GM13977 (cell line): ENCODE data around the gene ABCC3.
A peak's percentile ranks its signal among the peaks of the same experiment; 100 is the strongest.

ENCODE experiments used
- DNase-seq: peaks from one replicate; pipeline ENCODE4 v3.0.0; 2012; ENCODE audit warnings: low spot score
- in situ Hi-C: fragments of 300-500 bp; cut with MboI; formaldehyde crosslinking; loops from one replicate; pipeline ENCODE4 v1.12.0; 2022; ENCODE audit warnings: low sequenced_read_pairs, low pct_unique_long_range_greater_than_20kb, mixed read lengths, inconsistent platforms; ENCODE audit not compliant: unreplicated experiment
- TF ChIP-seq, protein P1 (sequence below): IDR thresholded peaks from 2 replicates; pipeline ENCODE4 v1.5.1; 2012; ENCODE audit warnings: mild to moderate bottlenecking, control low read depth; ENCODE audit not compliant: insufficient read depth; ENCODE audit errors: extremely low read depth, missing control alignments

ABCC3 gene

GRCh38 chr17:50626037-50626574, 8.6 kb upstream of the ABCC3 start:
- peak; percentile 79 for DNase-seq
- TF ChIP-seq, protein P1, sequence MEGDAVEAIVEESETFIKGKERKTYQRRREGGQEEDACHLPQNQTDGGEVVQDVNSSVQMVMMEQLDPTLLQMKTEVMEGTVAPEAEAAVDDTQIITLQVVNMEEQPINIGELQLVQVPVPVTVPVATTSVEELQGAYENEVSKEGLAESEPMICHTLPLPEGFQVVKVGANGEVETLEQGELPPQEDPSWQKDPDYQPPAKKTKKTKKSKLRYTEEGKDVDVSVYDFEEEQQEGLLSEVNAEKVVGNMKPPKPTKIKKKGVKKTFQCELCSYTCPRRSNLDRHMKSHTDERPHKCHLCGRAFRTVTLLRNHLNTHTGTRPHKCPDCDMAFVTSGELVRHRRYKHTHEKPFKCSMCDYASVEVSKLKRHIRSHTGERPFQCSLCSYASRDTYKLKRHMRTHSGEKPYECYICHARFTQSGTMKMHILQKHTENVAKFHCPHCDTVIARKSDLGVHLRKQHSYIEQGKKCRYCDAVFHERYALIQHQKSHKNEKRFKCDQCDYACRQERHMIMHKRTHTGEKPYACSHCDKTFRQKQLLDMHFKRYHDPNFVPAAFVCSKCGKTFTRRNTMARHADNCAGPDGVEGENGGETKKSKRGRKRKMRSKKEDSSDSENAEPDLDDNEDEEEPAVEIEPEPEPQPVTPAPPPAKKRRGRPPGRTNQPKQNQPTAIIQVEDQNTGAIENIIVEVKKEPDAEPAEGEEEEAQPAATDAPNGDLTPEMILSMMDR: peak; percentile 76
- in situ Hi-C loops: no loop called here

DNA sequence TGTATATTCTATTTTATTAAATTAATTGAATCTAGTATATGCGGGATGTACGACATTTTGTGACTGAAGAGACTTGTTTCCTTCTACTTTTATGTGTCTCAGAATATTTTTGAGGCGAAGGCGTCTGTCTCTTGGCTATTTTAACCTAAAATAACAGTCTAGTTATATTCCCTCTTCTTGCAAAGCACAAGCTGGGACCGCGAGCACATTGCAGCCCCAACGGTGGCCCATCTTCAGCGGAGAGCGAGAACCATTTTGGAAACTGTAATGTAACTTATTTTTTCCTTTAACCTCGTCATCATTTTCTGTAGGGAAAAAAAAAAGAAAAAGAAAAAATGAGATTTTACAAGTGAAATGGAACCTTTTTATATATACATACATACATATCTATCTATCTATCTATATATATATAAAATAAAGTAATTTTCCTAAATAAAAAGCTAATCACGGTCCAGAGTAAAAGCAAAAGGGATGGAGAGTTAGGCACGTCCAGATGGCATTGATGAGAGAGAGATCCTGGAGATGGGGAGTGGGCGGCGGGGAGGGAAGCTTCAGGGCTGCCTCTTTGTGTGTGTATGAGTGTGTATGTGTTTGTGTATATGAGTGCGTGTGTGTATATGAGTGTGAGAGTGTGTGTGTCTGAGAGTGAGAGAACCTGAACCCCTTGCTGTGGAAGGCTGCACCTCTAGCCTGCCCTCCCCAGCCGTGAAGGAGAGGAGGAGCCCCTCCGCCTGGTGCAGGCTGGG, 7.5 kb upstream of the ABCC3 start:
- TF ChIP-seq, protein P1: no peak
- in situ Hi-C loops: no loop called here
- DNase-seq: no peak

- no peak for DNase-seq
- in situ Hi-C loops: no loop called here
- TF ChIP-seq, protein P1: no peak
Measured at GRCh38 chr17:50627782-50628601, 6.7 kb upstream of the ABCC3 start.

DNA sequence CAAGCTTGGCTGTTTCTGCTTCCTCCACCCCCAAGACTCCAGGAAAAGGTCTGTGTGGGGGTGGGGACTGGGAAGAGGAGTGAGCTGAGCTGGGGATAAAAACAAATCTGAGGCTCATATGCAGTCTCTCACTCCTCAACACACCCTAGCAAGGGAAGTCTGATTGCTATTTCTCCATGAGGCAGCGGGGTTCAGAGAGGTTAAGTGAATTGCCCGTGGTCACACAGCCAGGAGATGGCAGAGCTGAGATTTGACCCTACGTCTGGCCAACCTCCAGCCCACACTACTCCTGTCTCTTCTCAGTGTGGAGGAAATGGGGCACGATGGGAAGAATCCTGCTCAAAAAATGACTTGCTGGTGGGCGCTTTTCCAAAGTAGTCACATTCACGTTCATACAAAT, 4.8 kb upstream of the ABCC3 start:
- TF ChIP-seq, protein P1: no peak
- in situ Hi-C loops: no loop called here
- no peak for DNase-seq

DNA sequence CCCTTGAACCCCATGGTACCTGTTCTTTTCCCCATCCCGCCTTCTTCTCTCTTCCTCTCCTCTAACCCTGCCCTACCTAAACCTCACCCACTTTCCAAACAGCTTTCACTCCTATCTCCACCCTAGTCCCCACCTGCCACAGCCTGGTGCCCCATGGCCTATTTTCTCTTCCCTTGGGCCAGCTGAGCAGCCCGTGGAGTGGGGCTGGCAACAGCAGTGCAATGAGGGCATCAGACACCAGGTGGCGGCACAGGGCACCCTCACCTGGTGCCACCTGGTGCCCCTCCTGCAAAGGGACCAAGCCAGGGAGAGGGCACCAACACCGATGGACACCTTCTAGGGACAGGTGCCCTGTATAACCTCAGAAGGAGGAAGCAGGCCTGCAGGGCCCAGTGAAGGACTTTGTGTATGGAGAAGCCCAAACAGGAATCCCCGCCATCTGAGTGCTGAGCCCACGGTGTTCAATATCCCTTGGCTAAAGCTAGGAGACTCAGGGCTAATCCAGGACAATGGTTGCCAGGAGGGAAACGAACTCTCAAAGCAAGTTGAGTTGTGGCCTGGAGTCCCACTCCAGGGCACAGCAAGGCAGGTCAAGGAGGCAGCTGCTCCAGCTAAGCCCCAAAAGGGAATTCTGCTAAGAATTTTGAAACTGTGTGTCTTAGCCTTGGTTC, 4.0 kb upstream of the ABCC3 start:
- peak; percentile 78 for DNase-seq
- TF ChIP-seq, protein P1: peak; percentile 75
- in situ Hi-C loops: no loop called here

DNA sequence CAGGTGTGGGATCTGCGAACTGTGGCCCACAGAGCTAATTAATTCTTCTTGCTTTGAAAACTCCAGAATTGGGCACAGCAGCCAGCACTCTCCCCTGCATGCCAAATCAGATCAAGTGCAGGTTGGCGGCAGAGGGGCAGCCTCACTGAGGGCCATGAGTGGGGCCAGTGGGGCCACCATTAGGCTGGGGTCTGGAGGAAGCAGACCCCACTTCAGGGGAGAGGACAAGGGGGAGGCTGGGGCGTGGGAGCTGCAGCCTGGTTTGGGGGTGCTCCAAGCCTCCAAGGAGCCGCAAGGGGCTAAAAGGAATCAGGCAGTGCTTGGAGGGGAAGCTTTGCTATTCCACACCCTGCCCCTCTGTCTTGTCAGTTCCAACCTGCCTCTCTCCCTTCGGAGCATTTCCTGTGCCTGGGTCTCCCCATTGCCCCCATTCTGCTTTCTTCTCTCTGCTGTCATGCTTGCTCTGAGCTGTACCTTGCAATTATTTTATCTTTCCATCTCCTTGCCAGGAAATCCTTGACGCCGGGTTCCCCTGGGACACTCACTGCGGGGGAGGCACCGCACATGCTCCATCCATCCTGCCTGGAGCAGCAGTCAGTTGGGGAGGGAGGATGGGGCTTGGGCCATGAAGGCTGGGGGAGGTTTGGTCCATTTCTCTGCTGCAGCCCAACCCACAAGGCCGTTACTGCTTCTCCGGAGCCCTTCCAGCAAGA, 3.3 kb upstream of the ABCC3 start:
- TF ChIP-seq, protein P1: no peak
- in situ Hi-C loops: no loop called here
- DNase-seq: no peak
